Right cardiac atrium (tissue), 5 donors: Measurements from ENCODE around the gene CIDEB. TPM values are rescaled to one million over a fixed set of nuclear protein-coding genes. Genes with fewer than 3 reads are reported as not detected.

Source experiments
- ATAC-seq, 2 donors: fragments of 200-7000 bp; cut with Tn5 transposase; one replicate each; pipeline versions ENCODE4 v1.8.0 to v1.9.1; 2020; ENCODE audit warnings: moderate library complexity in 2 of 2, mild to moderate bottlenecking in 1 of 2
- DNase-seq, 3 donors: peaks; one replicate each; pipeline ENCODE4 v3.0.0-alpha.2; 2020
- H3K27ac ChIP-seq: one replicate; pipeline ENCODE4 v1.5.1; 2013; ENCODE audit warnings: mild to moderate bottlenecking, low read length, control low read depth, moderate library complexity
- H3K27me3 ChIP-seq: one replicate; pipeline ENCODE4 v1.6.1; 2013; ENCODE audit not compliant: control insufficient read depth, insufficient read depth
- H3K4me1 ChIP-seq: one replicate; pipeline ENCODE4 v1.6.1; 2013; ENCODE audit warnings: low read length; ENCODE audit not compliant: control insufficient read depth, insufficient read depth
- H3K4me3 ChIP-seq: one replicate; pipeline ENCODE4 v1.5.1; 2013; ENCODE audit warnings: low read length, control low read depth
- H3K9me3 ChIP-seq: one replicate; pipeline ENCODE4 v1.6.1; 2013; ENCODE audit warnings: low read length; ENCODE audit not compliant: control insufficient read depth
- WGBS: extraction: QIAGEN DNeasy Blood & Tissue Kit; methylation state at CpG from one replicate; pipeline ENCODE4 v1.1.7; 2013; 5-methylcytosine and 5-hydroxymethylcytosine counted together
- intact Hi-C, 4 donors: fragments of 100-400 bp; cut with DNase I; formaldehyde crosslinking; loops; one replicate each; pipeline versions ENCODE4 v1.11.0 to v1.14.0; 2022 to 2023
- polyA plus RNA-seq: library from polyadenylated mRNA; stranded (reverse); fragments of 200-250 nt; gene quantifications from one replicate; pipeline ENCODE4 v1.2.3, GENCODE V29; 2013
- total RNA-seq, 4 donors: library from RNA; stranded (reverse); fragmentation: NEBNext Ultra II Directional; extraction: Animal tissue kit (Norgen Biotek cat#: 25700); gene quantifications; one replicate each; pipeline ENCODE4 v1.2.1, GENCODE V29; 2021
- donor health status: healthy with polysubstance abuse.
- donor health status: DM: no; HTN: yes; CAD: no.
- donor health status: DM: no; HTN: no; CAD: no.
- donor health status: DM: no; HTN: yes; CAD: no; lungs with severe emphysema.
- donor health status: DM: yes; HTN: yes; CAD: no.

CIDEB gene
- total and polyA plus RNA-seq, 5 donors: 3.6 to 8.5 (median 6.0) TPM

DNA sequence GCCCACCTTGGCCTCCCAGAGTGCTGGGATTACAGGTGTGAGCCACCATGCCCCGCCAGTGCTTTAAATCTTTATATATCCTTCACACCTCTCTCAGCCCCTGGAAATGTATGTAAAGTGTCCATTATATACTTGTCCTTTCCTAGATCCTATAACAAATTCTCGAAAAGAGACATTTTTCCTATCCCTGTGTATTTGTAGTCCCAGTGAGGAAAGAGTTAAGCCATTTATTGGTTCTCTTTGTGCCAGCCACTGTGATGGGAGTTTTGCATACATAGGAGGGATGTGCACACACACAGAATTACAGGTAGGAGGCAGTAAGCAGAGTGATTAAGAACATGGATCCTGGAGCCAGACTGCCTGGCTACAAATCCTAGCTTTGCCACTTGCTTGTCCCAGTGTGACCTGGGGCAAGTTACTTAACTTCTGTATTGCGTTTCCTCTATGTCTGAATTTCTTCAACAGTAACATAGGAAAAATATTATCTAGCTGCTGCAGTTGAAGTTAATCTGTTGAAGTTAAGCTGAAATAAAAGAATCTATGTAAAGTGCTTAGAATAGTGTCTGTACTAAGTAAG is 34.3 kb downstream of the CIDEB start:
- 92% methylated on average over 3 of the region's 3 CpGs for WGBS
- intact Hi-C loops: no loop called here
- DNase-seq: peak in 1 of 3 donors; percentile 4
- Histone ChIP-seq H3K9me3 (no peaks in the 10 kb centered on the region), H3K27me3 (no peaks in the 10 kb centered on the region), H3K27ac (no peak overlapping the region), H3K4me1 (no peaks in the 10 kb centered on the region), H3K4me3 (no peak overlapping the region)
- no peak for ATAC-seq

DNA sequence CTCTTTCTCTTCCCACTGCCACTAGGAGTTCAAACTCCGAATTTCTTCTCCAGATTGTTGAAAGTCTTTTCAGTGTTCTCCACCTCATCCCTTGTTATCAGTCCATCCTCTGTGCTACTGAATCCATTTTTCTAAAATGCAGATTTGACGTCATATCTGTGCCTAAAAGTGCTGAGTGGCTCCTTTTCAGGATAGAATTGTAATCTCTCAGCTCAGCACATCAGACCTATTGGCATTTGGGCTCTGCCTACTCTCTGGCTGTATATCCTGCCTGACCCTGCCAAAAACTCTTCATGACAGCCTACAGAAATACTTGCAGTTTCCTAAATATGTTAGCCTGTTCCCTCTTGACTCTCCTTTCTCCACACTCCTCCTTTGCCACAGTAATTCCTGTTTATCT is 35.3 kb downstream of the CIDEB start:
- 89% methylated on average over 2 of the region's 2 CpGs for WGBS
- H3K4me1 ChIP-seq: no peaks in the 10 kb centered on the region
- H3K27me3 ChIP-seq: no peaks in the 10 kb centered on the region
- H3K4me3 ChIP-seq: no peak overlapping the region
- no peak for DNase-seq
- H3K9me3 ChIP-seq: no peaks in the 10 kb centered on the region
- no peak for ATAC-seq
- H3K27ac ChIP-seq: no peak overlapping the region
- intact Hi-C loops: no loop called here

- ATAC-seq (no peak), DNase-seq (no peak)
- WGBS: 27% methylated on average over 3 of the region's 3 CpGs
- intact Hi-C loops: no loop called here
- Histone ChIP-seq H3K4me1 (no peaks in the 10 kb centered on the region), H3K27me3 (no peaks in the 10 kb centered on the region), H3K9me3 (no peaks in the 10 kb centered on the region), H3K27ac (peak overlapping the region; percentile 76), H3K4me3 (peak overlapping the region; percentile 85)
Observed at GRCh38 chr14:24271834-24272263, 35.9 kb downstream of the CIDEB start.

GRCh38 chr14:24271134-24271833 is 36.5 kb downstream of the CIDEB start, which contains the start of gene RABGGTA:
TSS of gene RABGGTA (minus strand) at chr14:24271597. CDS start at chr14:24271115, 482 bp downstream.
- peak; percentile 88 to 95 (median 95) for DNase-seq
- Histone ChIP-seq H3K4me1 (no peaks in the 10 kb centered on the region), H3K27me3 (no peaks in the 10 kb centered on the region), H3K27ac (peak within 1 kb of the TSS; percentile 97), H3K9me3 (no peaks in the 10 kb centered on the region), H3K4me3 (peak within 1 kb of the TSS; percentile 85)
- intact Hi-C loops: no loop called here
- WGBS: under 1% methylated on average over 61 of the region's 61 CpGs
- ATAC-seq: peak; percentile 96

DNA sequence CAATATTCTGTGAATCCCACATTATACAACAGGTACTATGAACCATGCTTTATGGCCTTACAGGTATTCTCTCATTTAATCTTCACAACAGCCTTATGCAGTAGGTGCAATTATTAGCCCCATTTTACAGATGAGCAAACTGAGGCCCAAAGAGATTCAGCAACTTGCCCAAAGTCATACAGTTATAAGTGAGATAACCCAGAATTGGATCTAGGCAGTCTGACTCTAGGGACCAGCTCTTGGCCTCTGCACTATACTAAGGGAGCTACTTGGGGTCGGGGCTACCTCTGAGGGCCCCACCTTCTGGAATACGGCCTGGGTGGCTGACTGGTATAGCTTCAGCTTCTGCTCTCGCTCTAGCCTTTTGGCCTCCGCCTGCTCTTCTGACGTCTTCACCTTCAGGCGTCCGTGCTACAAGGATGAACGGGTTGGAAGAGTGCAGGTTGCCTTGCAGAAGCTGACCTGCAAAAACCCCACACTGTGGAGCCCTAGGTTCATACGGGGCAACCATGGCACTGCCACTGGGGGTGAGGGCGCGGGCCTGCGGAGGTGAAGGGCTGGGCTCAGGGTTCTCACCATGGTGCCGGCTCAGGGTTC is 37.1 kb downstream of the CIDEB start:
- no peaks in the 10 kb centered on the region for H3K4me1 ChIP-seq
- no peaks in the 10 kb centered on the region for H3K27me3 ChIP-seq
- WGBS: 19% methylated on average over 13 of the region's 13 CpGs
- peak overlapping the region; percentile 97 for H3K27ac ChIP-seq
- H3K4me3 ChIP-seq: peak overlapping the region; percentile 85
- no peaks in the 10 kb centered on the region for H3K9me3 ChIP-seq
- intact Hi-C loops: no loop called here
- ATAC-seq: peak in 1 of 2 donors; percentile 2
- no peak for DNase-seq

DNA sequence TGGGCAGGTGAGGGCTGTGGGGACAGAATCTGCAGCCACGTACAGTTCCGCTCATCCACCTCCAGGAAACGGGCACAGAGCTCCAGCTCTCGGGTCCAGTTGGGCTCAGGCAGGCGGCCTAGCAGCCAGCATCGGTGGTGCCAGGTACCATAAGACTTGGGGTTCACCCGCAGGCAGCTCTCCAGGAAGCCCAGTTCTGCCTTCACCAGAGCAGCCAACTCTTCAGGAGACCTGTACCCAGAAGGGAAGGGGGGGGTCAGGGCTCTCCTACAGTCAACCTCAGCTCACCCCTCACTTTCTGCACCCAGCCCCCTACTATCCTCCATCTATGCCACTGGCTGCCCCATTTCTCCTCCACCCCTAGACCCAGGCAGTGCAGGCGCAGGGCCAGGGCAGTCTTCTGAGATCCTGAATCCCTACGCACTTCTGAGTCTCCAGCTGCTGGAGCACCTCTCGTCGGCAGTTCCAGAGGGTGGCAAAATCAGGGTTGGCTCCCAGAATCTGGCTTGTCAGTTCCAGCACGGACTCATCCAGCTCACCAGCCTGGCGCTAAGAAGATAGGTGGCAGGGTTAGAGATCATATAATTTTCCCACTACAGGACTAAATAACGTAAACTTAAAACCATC is 37.8 kb downstream of the CIDEB start:
- Histone ChIP-seq H3K27me3 (no peaks in the 10 kb centered on the region), H3K4me1 (no peaks in the 10 kb centered on the region), H3K4me3 (no peak overlapping the region), H3K27ac (no peak overlapping the region), H3K9me3 (no peaks in the 10 kb centered on the region)
- ATAC-seq (no peak), DNase-seq (peak in 1 of 3 donors; percentile 51)
- intact Hi-C loops: no loop called here
- 96% methylated on average over 14 of the region's 14 CpGs for WGBS

- WGBS: 94% methylated on average over 8 of the region's 8 CpGs
- Histone ChIP-seq H3K27ac (no peak overlapping the region), H3K27me3 (no peaks in the 10 kb centered on the region), H3K4me1 (no peaks in the 10 kb centered on the region), H3K4me3 (no peak overlapping the region), H3K9me3 (no peaks in the 10 kb centered on the region)
- no peak for ATAC-seq
- intact Hi-C loops: no loop called here
- peak in 1 of 3 donors; percentile 32 for DNase-seq
Observed at GRCh38 chr14:24269368-24269767, 38.4 kb downstream of the CIDEB start.

DNA sequence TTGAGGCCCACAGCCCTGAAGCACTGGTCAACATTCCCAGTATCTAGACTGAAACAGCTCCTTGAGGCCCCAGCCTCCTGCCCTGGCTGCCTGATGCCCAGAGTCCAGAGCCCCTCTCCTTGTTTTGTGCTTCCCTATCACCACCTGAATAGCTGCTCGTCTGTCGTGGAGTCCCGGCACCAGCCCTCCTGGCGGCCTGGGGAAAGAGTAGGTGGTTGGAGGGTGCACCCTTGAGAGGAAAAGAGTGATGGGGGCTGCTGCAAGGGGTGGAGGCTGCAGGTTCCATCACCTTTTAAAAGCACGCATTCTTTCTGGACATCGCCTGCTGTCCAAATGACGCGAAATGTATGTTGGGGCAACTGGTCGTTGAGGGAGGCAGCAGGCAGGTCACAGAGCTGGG is 39.6 kb downstream of the CIDEB start:
- Histone ChIP-seq H3K27me3 (no peaks in the 10 kb centered on the region), H3K9me3 (no peaks in the 10 kb centered on the region), H3K4me3 (no peak overlapping the region), H3K4me1 (no peaks in the 10 kb centered on the region), H3K27ac (no peak overlapping the region)
- peak in 1 of 3 donors; percentile 5 for DNase-seq
- intact Hi-C loops: no loop called here
- 86% methylated on average over 9 of the region's 9 CpGs for WGBS
- ATAC-seq: no peak

- WGBS: 91% methylated on average over 9 of the region's 9 CpGs
- H3K4me3 ChIP-seq: no peak overlapping the region
- DNase-seq: peak in 1 of 3 donors; percentile 36
Observed at GRCh38 chr14:24267516-24267915, 40.3 kb downstream of the CIDEB start.

DNA sequence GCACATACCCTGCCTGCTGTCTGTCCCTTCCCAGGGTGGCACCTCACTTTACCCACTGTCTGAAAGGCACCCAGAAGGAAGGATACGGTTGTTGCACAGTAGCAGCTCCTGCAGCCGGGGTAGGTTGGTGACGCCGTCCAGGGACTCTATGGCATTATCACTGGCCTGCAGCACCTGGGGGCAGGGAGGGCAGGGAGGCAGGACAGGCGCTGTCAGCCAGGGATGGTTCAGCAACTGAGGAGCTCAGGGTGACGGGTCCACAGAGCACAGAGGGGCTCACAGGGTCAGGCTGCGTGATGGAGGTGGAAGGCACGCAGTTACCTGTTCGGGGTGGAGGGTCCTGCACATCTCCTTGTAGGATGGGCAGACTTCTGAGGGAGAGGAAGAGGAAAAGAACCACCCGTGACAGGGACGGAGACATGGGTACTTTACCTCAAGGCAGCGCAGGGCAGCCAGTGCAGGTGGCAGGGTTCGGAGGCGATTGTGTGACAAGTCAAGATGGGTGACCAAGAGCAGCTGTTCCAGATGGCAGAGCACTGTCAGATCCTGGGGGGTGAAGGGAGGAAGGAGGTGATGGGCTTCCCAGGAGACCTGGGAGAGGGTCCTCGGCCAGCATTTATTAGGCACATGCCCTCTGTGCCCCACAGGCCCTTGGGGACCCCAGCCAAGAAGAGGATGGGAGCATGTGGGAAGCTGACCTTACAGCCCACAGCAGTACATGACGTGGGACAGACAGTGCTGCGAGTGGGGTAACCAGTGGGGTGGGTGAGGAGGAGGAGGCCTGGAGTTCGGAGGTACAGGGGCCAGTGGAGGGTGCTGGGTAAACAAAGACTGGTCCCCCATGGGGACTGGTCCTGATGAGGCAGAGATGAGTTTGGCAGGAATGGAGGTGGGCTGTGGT is 41.2 kb downstream of the CIDEB start:
- ATAC-seq: no peak
- Histone ChIP-seq H3K27me3 (no peaks in the 10 kb centered on the region), H3K4me3 (no peak overlapping the region), H3K27ac (no peak overlapping the region), H3K9me3 (no peaks in the 10 kb centered on the region), H3K4me1 (no peaks in the 10 kb centered on the region)
- DNase-seq: peak in 1 of 3 donors; percentile 22
- intact Hi-C loops: no loop called here
- WGBS: 89% methylated on average over 18 of the region's 18 CpGs

More at GRCh38 chr14:24267516-24267915, 40.3 kb downstream of the CIDEB start:
- H3K4me1 ChIP-seq: no peaks in the 10 kb centered on the region
- ATAC-seq: no peak
- no peak overlapping the region for H3K27ac ChIP-seq
- no peaks in the 10 kb centered on the region for H3K9me3 ChIP-seq
- intact Hi-C loops: no loop called here
- H3K27me3 ChIP-seq: no peaks in the 10 kb centered on the region
